Posterior vena cava (tissue), 2 donors: ENCODE results near the gene LMAN2L. TPM values are rescaled to one million over a fixed set of nuclear protein-coding genes. Genes with fewer than 3 reads are reported as not detected.

Experiments used
- DNase-seq: peaks from one replicate; pipeline ENCODE4 v3.0.0-alpha.2; 2020; ENCODE audit warnings: low spot score
- intact Hi-C, 2 donors: fragments of 100-400 bp; cut with DNase I; formaldehyde crosslinking; loops; one replicate each; pipeline versions ENCODE4 v1.14.1 to v1.14.2; 2022 to 2023
- total RNA-seq, 2 donors: library from RNA; stranded (reverse); fragmentation: NEBNext Ultra II Directional; extraction: Animal tissue kit (Norgen Biotek cat#: 25700); gene quantifications; one replicate each; pipeline ENCODE4 v1.2.1, GENCODE V29; 2021
- donor health status: DM: yes; HTN: yes; CAD: no.
- donor health status: DM: yes; HTN: yes; CAD: no.

LMAN2L gene
- total RNA-seq, 2 donors from 2014 or later, result 9.0 to 14.5 TPM

- no peak for DNase-seq
- intact Hi-C loops, result loop anchor here in 1 of 2 donors (10.0 kb wide), 1 partner anchor 225 kb away; no protein-coding TSS in a partner anchor
Measured at GRCh38 chr2:96729748-96730147, 10.1 kb downstream of the LMAN2L start.

GRCh38 chr2:96727431-96727830, 12.4 kb downstream of the LMAN2L start:
- DNase-seq, result no peak
- intact Hi-C loops, result no loop called here

DNA sequence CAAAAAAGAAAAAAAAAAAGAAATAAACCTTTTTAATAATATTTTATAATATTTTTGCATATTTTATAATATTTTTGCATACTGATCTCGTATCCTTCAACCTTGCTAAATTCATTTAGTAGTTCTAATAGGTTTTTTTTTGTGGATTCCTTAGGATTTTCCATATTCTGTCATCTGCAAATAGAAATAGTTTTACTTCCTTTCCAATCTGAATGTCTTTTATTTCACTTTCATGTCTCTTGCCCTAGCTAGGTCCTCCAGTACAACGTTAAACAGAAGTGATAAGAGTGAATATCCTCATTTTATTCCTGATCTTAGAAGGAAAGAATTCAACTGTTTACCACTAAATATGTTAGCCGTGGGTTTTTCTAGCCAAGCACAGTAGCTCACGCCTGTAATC, 13.7 kb downstream of the LMAN2L start:
- DNase-seq, result no peak
- intact Hi-C loops, result no loop called here

DNA sequence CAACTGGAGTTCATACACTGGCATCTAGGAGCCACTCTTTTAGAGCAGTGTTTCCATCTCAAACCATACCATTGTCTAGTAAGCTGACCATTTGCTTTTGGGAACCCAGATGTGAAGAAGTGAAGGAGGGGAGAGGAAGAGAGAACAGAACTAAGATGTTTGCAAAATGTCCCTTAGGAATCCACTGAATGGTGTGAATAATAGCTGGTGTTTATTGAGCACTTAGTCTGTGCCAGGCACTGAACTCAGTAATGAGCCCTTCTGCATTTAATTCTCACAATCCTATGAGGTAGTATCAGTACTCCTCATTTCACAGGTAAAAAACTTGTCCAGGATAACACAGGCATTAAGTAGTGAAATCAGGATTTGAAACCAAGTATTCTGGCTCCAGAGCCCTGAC, 23.5 kb downstream of the LMAN2L start:
- DNase-seq, result no peak
- intact Hi-C loops, result no loop called here

DNA sequence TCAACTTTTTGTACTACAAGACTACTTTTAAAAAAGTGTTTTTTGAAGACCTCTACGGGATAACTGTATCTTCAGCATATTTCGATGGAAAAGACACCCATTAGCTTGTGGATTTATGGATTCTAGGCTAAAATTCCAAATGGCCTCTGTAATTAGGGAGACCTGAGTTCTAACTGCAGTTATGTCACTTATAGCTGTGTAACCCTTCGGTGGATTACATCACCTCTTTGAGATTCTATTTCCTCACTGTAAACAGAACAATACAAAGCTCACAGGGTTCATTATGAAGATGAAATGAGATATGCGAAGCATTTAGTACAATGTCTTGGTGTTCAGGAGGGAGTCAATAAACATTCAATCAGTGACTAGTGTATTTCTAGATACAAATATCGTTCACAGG, 24.2 kb downstream of the LMAN2L start:
- no peak for DNase-seq
- intact Hi-C loops, result no loop called here

- intact Hi-C loops, result no loop called here
- DNase-seq, result no peak
Measured at GRCh38 chr2:96710985-96711384, 28.9 kb downstream of the LMAN2L start.

DNA sequence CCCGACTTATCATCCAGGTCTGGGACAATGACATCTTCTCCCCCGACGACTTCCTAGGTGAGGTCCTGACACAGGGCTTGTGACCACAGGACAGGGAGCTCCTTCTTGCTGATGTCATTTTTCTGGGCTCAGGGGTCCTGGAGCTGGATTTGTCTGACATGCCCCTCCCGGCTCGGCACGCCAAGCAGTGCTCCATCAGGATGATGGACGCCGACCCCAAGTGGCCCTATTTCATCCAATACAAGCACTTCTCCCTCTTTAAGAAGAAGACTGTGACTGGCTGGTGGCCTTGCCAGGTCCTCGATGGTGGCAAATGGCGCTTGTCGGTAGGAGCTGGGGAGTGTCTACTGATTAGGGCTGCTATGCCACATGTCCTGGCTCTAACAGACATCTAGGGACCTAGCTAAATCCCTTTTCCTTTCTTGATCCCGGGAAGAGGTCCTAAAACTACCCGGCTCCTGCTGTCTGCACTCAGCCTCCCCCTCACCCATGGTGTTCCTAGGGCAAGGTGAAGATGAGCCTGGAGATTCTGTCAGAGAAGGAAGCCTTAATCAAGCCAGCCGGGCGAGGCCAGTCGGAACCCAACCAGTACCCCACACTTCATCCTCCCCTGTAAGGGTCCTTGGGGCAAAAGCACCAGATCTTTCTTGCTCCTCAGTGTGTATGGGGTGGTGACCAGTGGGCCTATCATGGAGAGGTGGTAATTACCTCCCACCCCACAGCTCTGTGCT, 36.7 kb downstream of the LMAN2L start:
- peak; percentile 32 for DNase-seq

DNA sequence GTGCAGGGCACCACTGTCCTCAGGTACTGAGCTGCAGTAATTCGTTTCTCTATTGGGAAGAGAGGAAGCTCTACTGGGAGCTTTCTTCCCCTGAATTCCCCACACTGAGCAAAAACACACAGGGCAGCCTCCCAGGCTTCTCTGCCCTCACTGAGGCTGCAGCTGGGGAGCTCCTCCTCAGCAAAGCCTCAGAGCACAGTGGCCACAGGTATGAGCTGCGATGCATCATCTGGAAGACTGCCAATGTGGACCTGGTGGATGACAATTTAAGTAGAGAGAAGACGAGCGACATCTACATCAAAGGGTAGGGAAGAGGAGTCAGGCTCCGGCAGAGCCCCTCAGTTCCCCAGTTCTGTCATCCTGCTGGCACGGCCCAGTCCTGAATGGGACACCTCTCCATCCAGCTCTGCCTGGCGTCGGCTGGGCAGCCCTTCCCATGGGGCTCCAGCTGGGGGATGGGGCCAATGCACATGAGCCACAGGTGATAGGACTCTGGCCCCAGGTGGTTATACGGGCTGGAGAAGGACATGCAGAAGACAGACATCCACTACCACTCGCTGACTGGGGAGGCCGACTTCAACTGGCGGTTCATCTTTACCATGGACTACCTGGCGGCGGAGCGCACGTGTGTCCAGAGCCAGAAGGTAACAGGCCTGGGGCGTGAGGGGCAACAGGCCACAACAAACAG, 37.6 kb downstream of the LMAN2L start:
- intact Hi-C loops, result no loop called here
- peak; percentile 73 for DNase-seq

More for the DNA sequence above, 36.7 kb downstream of the LMAN2L start:
- intact Hi-C loops, result no loop called here

GRCh38 chr2:96701636-96702035, 38.2 kb downstream of the LMAN2L start:
- DNase-seq, result peak; percentile 47
- intact Hi-C loops, result no loop called here

DNA sequence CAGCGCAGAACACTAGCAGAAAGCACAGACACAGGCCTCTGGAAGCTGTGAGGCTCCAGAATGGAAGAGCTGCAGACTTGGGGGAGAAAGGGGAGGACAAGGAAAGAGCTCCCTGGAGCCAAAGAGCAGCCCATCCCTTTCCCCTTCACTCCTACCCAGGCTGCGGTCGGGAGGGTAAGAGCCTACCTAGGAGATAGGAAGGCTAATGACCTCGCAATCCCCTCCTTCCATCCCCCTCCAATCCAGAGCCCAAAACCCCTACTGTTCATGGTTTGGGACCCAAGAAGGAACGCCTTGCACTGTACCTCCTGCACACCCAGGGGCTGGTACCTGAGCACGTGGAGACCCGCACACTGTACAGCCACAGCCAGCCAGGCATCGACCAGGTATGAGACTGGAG, 39.8 kb downstream of the LMAN2L start:
- intact Hi-C loops, result no loop called here
- DNase-seq, result peak; percentile 42

GRCh38 chr2:96699621-96700020, 40.2 kb downstream of the LMAN2L start:
- peak; percentile 34 for DNase-seq
- intact Hi-C loops, result no loop called here

DNA sequence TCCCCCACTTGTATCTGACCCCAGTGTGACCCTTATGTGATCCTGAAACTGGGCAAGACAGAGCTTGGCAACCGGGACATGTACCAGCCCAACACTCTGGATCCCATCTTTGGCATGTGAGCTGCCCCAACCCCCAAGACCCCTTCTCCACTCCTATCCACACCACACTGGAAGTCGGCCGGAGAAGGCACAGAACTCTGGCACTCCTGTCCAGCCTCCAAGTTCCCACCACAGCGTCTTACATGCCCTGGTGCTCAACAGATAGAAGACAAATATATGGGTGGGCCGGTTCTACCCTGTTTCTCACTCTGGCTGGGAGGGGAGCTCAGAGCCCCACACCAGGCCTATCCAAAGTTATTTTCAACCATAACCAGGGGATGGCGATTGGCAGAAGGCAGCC, 40.8 kb downstream of the LMAN2L start:
- intact Hi-C loops, result no loop called here
- DNase-seq, result no peak

DNA sequence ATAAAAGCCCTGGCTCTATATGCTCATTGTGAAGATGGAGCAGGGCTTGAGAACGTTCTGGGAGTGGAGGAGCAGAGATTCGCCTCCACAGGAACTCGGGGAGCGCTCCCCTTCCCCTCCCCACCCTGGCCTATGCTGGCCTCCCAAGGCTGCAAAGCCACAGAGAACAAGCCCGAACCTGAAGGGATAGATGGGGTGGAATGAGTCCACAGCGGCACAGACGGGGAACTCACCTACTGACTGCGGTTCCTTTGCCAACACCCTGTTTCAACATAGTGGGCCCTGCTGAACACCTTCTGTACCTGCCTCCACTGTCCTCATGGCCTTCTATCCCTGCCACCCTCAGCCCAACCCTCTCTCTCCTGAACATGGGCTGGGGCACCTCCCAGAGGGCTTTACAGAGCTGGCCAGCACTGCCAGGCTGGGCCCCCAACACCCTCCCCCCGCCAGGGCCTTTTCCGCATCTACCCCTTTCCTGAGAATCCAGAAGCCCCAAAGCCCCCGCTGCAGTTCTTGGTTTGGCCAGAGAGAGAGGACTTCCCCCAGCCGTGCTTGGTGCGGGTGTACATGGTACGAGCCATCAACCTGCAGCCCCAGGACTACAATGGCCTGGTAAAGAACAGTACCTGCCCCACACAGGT, 41.5 kb downstream of the LMAN2L start:
- DNase-seq, result no peak
- intact Hi-C loops, result no loop called here

DNA sequence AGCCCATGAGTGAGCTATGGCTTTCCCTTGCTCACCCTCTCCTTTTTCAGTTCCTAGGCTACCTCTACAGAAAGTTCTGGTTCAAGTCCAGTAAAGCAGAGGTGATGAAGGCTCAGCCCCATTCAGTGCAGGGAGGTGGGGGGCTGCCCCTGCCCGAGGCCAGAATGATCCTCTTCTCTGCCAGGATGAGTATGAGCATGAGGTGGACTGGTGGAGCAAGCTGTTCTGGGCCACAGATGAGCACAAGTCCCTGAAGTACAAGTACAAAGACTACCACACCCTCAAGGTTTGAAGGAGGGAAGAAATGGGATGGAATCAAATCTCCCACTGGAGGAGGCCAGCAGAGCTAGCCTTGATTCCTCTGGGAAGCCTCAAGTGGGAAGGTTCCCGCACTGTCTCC, 42.4 kb downstream of the LMAN2L start:
- intact Hi-C loops, result no loop called here
- DNase-seq, result no peak

- DNase-seq, result no peak
- intact Hi-C loops, result no loop called here
Measured at GRCh38 chr2:96695602-96696001, 44.3 kb downstream of the LMAN2L start.

DNA sequence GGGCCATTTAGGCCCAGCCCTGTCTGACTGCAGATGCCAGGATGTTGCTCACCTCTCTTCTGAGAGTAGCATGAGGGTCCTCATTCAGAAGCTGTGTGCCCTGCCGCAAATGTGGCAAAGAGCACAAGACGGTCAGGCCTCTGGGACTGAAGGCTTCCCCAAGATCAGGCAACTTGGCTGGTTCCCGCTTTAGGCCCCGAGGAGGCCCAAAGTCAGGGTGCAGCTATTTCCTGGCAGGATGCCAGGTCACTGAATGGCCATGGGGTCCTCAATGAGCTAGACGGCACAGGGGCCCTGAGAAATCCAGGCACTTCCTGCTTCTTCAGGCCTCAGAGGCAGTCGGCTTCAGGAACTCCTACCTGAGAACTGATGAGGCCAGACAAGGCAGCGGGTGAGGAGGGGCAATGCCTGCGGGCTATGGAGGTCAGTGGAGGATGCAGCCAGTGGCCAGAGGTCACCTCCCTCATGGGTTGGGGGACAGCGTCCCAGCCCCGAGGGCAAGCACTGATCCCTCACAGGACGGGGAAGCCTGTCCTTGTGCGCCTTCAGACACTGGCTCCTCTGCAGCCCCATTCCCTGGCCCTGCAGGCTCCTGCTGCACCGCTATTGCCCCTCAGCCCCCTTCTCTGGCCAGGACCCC, 44.9 kb downstream of the LMAN2L start:
- intact Hi-C loops, result no loop called here
- DNase-seq, result peak; percentile 71

GRCh38 chr2:96694279-96694678, 45.6 kb downstream of the LMAN2L start:
- intact Hi-C loops, result no loop called here
- no peak for DNase-seq

DNA sequence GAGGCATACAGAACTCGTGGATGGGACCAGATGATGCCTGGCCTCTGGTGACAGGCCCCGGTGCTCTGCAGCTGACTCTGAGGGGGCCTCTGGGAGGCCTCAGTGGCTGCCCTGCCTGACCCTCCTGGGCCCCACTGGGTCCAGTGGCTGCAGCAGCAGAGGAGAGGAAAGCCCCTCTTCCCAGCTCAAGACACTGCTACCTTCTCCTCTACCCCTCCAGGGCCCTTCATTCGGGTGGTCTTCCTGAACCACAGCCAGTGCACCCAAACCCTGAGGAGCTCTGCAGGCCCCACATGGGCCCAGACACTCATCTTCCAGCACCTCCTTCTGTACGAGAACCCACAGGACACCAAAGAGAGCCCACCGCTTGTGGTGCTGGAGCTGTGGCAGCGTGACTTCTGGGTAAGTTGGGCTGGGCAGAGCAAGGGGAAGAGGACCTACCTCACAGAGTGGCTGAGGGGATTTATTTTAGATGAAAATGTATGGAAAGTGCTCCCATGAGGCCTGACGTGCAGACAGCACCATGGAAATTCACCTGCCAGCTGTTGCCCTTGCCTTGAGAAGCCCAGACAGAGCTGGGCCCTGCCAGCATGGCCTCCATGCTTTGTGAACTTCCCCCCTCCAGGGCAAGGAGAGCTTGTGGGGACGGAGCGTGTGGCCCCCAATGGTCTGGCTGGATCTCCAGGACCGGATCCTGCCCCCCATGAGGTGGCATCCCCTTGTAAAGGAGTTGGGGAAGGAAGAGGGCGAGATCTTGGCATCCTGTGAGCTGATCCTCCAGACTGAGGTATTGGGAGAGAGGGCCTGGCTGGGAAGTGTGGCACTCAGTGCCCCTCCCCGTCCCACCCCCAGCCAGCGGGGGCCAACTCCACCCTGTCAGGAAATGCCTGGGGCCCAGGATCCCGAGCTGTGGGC, 46.3 kb downstream of the LMAN2L start:
- peak; percentile 69 for DNase-seq
- intact Hi-C loops, result no loop called here
